Neural cell (in vitro differentiated cells): ENCODE data around the gene FAM3D.

Experiments
- CTCF ChIP-seq: fragments of 450-650 bp; IDR thresholded peaks from 2 replicates; pipeline ENCODE4 v1.5.1; 2014; ENCODE audit warnings: antibody characterized with exemption, mild to moderate bottlenecking, moderate library complexity; ENCODE audit not compliant: poor library complexity, severe bottlenecking
- EP300 ChIP-seq: fragments of 450-650 bp; conservative IDR thresholded peaks from 2 replicates; pipeline ENCODE4 v1.6.1; 2014; ENCODE audit warnings: antibody characterized with exemption, mild to moderate bottlenecking, moderate library complexity; ENCODE audit not compliant: poor library complexity, severe bottlenecking
- EZH2 ChIP-seq: fragments of 200-600, 300-800 bp; shearing (Covaris generic), sonication (generic); IDR thresholded peaks from 2 replicates; pipeline ENCODE4 v1.6.1; 2014; ENCODE audit warnings: antibody characterized with exemption, low read length, borderline replicate concordance, mild to moderate bottlenecking; ENCODE audit not compliant: insufficient read depth, poor library complexity, severe bottlenecking
- POLR2AphosphoS5 ChIP-seq: IDR thresholded peaks from 2 replicates; pipeline ENCODE4 v1.6.1; 2012
- REST ChIP-seq: IDR thresholded peaks from 2 replicates; pipeline ENCODE4 v1.6.1; 2012; ENCODE audit warnings: borderline replicate concordance
- SMC3 ChIP-seq: fragments of 450-650 bp; conservative IDR thresholded peaks from 2 replicates; pipeline ENCODE4 v1.6.1; 2014; ENCODE audit warnings: antibody characterized with exemption, mild to moderate bottlenecking, moderate library complexity; ENCODE audit not compliant: poor library complexity
- TAF1 ChIP-seq: IDR thresholded peaks from 2 replicates; pipeline ENCODE4 v1.6.1; 2012; ENCODE audit warnings: low read depth

GRCh38 chr3:58588030-58588614 lies 78.5 kb downstream of the FAM3D start:
- TF ChIP-seq TAF1 (no peak), POLR2AphosphoS5 (no peak), CTCF (no peak), REST (peak; percentile 60), SMC3 (no peak), EP300 (no peak), EZH2 (no peak)
